ENCODE data around the gene ADAM17.
"Not testable (repeated sequence)": the region's sequence is repeated elsewhere in the genome, so short reads cannot be mapped to it uniquely, and the experiment has no call there.

Gene ADAM17

GRCh38 chr2:9560628-9561027, 5.0 kb upstream of the ADAM17 start:
- no peak for FAIRE-seq

GRCh38 chr2:9558948-9559381, 3.3 kb upstream of the ADAM17 start:
- FAIRE-seq: no peak

- FAIRE-seq: no peak
Observed at GRCh38 chr2:9556121-9556743, 602 bp upstream of the ADAM17 start.

GRCh38 chr2:9554921-9555296, 721 bp downstream of the ADAM17 start:
- no peak for FAIRE-seq

GRCh38 chr2:9552219-9553178, 3.1 kb downstream of the ADAM17 start:
- FAIRE-seq: no peak

GRCh38 chr2:9550859-9551391, 4.7 kb downstream of the ADAM17 start:
- FAIRE-seq: not testable (repeated sequence)

- FAIRE-seq: no peak
Observed at GRCh38 chr2:9549420-9549819, 6.2 kb downstream of the ADAM17 start.

GRCh38 chr2:9548506-9548905, 7.1 kb downstream of the ADAM17 start:
- no peak for FAIRE-seq

GRCh38 chr2:9547262-9547991, 8.2 kb downstream of the ADAM17 start:
- FAIRE-seq: no peak

- no peak for FAIRE-seq
Observed at GRCh38 chr2:9545502-9545901, 10.1 kb downstream of the ADAM17 start.

GRCh38 chr2:9543557-9543956, 12.1 kb downstream of the ADAM17 start:
- FAIRE-seq: no peak

GRCh38 chr2:9539531-9539930, 16.1 kb downstream of the ADAM17 start:
- FAIRE-seq: no peak

GRCh38 chr2:9538000-9538507, 17.6 kb downstream of the ADAM17 start:
- FAIRE-seq: no peak

- FAIRE-seq: no peak
Observed at GRCh38 chr2:9536504-9536903, 19.1 kb downstream of the ADAM17 start.

GRCh38 chr2:9535177-9535576, 20.5 kb downstream of the ADAM17 start:
- no peak for FAIRE-seq

- FAIRE-seq: no peak
Observed at GRCh38 chr2:9533663-9534062, 22.0 kb downstream of the ADAM17 start.

GRCh38 chr2:9532421-9532820, 23.2 kb downstream of the ADAM17 start:
- FAIRE-seq: no peak

- FAIRE-seq: peak; percentile 73
Observed at GRCh38 chr2:9527995-9528787, 27.4 kb downstream of the ADAM17 start.

- no peak for FAIRE-seq
Observed at GRCh38 chr2:9525266-9525665, 30.4 kb downstream of the ADAM17 start.

GRCh38 chr2:9524291-9524690, 31.3 kb downstream of the ADAM17 start:
- no peak for FAIRE-seq

GRCh38 chr2:9519250-9519649, 36.4 kb downstream of the ADAM17 start:
- no peak for FAIRE-seq

- no peak for FAIRE-seq
Observed at GRCh38 chr2:9518780-9519179, 36.9 kb downstream of the ADAM17 start.
